ENCODE results near the gene RAB5B.

DNA sequence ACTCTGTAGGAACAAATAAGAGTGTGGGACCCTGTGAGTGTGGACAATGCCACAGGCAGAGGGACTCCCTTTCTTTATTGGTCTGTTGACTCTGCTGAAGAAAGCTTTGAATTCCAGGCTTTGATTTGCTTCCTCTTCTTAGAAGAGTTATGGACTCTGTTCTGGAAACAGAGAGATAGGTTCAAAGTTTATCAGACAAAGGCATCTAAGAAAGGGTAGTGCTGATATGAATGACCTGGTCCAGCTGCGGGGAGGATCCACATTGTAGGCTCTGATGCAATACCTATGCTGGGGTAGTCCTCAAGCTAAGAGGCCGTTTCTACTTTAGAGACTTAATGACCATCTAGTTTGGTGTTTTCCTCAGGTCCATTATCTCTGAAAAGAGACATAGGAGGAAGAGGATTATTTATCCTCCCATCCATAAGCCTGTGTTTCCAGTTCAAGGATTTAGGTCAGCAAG is 36.3 kb downstream of the RAB5B start:
- TF ChIP-seq, protein P1, sequence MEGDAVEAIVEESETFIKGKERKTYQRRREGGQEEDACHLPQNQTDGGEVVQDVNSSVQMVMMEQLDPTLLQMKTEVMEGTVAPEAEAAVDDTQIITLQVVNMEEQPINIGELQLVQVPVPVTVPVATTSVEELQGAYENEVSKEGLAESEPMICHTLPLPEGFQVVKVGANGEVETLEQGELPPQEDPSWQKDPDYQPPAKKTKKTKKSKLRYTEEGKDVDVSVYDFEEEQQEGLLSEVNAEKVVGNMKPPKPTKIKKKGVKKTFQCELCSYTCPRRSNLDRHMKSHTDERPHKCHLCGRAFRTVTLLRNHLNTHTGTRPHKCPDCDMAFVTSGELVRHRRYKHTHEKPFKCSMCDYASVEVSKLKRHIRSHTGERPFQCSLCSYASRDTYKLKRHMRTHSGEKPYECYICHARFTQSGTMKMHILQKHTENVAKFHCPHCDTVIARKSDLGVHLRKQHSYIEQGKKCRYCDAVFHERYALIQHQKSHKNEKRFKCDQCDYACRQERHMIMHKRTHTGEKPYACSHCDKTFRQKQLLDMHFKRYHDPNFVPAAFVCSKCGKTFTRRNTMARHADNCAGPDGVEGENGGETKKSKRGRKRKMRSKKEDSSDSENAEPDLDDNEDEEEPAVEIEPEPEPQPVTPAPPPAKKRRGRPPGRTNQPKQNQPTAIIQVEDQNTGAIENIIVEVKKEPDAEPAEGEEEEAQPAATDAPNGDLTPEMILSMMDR (conservative IDR thresholded peaks at IDR 0.05 in 1 of 2, IDR thresholded peaks at IDR 0.05 in 1 of 2; ENCODE audit: low read depth in 1 of 2, low read length in 2 of 2), result no peak
- no peak for TF ChIP-seq EZH2 (IDR thresholded peaks at IDR 0.05; ENCODE audit: low read length, missing control alignments)

Measured in fibroblast of lung (primary cell).